Ovary (tissue), 9 donors: ENCODE data around the gene ANGEL1. TPM values are rescaled to one million over a fixed set of nuclear protein-coding genes. Genes with fewer than 3 reads are reported as not detected.
A peak's percentile ranks its signal among the peaks of the same experiment; 100 is the strongest.

Experiments used
- DNase-seq, 5 donors: peaks; one replicate each; pipeline ENCODE4 v3.0.0-alpha.2; 2019 to 2020
- H3K27ac ChIP-seq, 2 donors: fragments of 200-600 bp; one replicate each; pipeline versions ENCODE4 v1.5.1 to v1.8.0; 2019 to 2022
- H3K27me3 ChIP-seq: fragments of 200-600 bp; one replicate; pipeline ENCODE4 v1.8.0; 2022
- H3K36me3 ChIP-seq: fragments of 200-600 bp; sonication (generic); one replicate; pipeline ENCODE4 v1.5.1; 2019
- H3K4me1 ChIP-seq: one replicate; pipeline ENCODE4 v1.8.1; 2013; ENCODE audit warnings: mild to moderate bottlenecking, moderate library complexity; ENCODE audit not compliant: insufficient read depth
- H3K4me3 ChIP-seq: fragments of 200-600 bp; sonication (generic); one replicate; pipeline ENCODE4 v1.5.1; 2017
- H3K9me3 ChIP-seq, 2 donors: fragments of 200-600 bp in 1 of 2; sonication (generic) in 1 of 2; one replicate each; pipeline versions ENCODE4 v1.5.1 to v1.8.1; 2013 to 2019; ENCODE audit warnings: mild to moderate bottlenecking in 1 of 2, moderate library complexity in 1 of 2
- CTCF ChIP-seq, 3 donors: fragments of 450-650 bp in 2 of 3; fragments of 200-600 bp in 1 of 3; IDR thresholded peaks; one replicate each; pipeline versions ENCODE4 v1.5.1 to v1.8.0; 2016 to 2022; ENCODE audit warnings: antibody characterized with exemption in 3 of 3, mild to moderate bottlenecking in 1 of 3
- EP300 ChIP-seq: sonication (generic); formaldehyde crosslinking; IDR thresholded peaks from one replicate; pipeline ENCODE4 v1.6.1; 2017; ENCODE audit warnings: antibody characterized with exemption
- POLR2A ChIP-seq: fragments of 450-650 bp; IDR thresholded peaks from one replicate; pipeline ENCODE4 v1.6.1; 2017; ENCODE audit warnings: antibody characterized with exemption, mild to moderate bottlenecking, moderate library complexity
- WGBS, 3 donors: extraction: QIAGEN DNeasy Blood & Tissue Kit in 1 of 3; methylation state at CpG; one replicate each; pipeline versions ENCODE4 v1.1.5 to v1.1.7; 2013 to 2017; 5-methylcytosine and 5-hydroxymethylcytosine counted together
- intact Hi-C, 4 donors: fragments of 100-400 bp; cut with DNase I; formaldehyde crosslinking; loops; one replicate each; pipeline versions ENCODE4 v1.11.0 to v1.15.1; 2022 to 2023
- polyA plus RNA-seq, 2 donors: library from polyadenylated mRNA; stranded (reverse); fragments of 200-250 nt in 1 of 2; fragments of 350-450 nt in 1 of 2; fragmentation: Illumina TruSeq in 1 of 2; extraction: RNeasy Lipid Tissue Mini Kit (QIAGEN cat#74804) in 1 of 2; gene quantifications; one replicate each; pipeline ENCODE4 v1.2.3, GENCODE V29; 2013 to 2014
- total RNA-seq, 7 donors: library from RNA; depleted of rRNA in 2 of 7; stranded (reverse); fragments of >200 nt in 2 of 7; fragmentation: NEBNext Ultra II Directional in 3 of 7; extraction: Animal tissue kit (Norgen Biotek cat#: 25700) in 3 of 7; gene quantifications; one replicate each; pipeline versions ENCODE4 v1.1.0 to v1.2.4, GENCODE V29; 2016 to 2023
- donor health status: DM: no; HTN: no; CAD: no; lungs with moderate emphysema.
- donor health status: DM: no; HTN: no; CAD: no.
- donor health status: Bipolar disorder and iron deficiency.
- donor health status: DM: yes; HTN: yes; CAD: no.
- donor health status: DM: no; HTN: no; CAD: no.
- donor health status: DM: yes; HTN: yes; CAD: no.

ANGEL1 gene
- total and polyA plus RNA-seq, 9 donors: 13.8 to 26.0 (median 19.4) TPM

GRCh38 chr14:76846331-76847047, 33.8 kb upstream of the ANGEL1 start:
- Histone ChIP-seq H3K36me3 (no peaks in the 10 kb centered on the region), H3K4me3 (no peak overlapping the region), H3K27ac (no peak overlapping the region), H3K27me3 (no peaks in the 10 kb centered on the region), H3K9me3 (no peaks in the 10 kb centered on the region), H3K4me1 (no peaks in the 10 kb centered on the region)
- WGBS, 3 donors: 73 to 85% (median 80%) methylated on average over 7 of the region's 7 CpGs
- no peak for DNase-seq
- no peak for TF ChIP-seq EP300
- no peak for TF ChIP-seq POLR2A
- TF ChIP-seq CTCF (IDR thresholded peaks at IDR 0.05): no peak
- intact Hi-C loops: no loop called here

GRCh38 chr14:76844223-76844622, 31.5 kb upstream of the ANGEL1 start:
- peak in 4 of 5 donors; percentile 24 to 46 (median 38) for DNase-seq
- Histone ChIP-seq H3K4me3 (no peak overlapping the region), H3K27ac (no peak overlapping the region), H3K36me3 (no peaks in the 10 kb centered on the region), H3K27me3 (no peaks in the 10 kb centered on the region), H3K4me1 (no peaks in the 10 kb centered on the region), H3K9me3 (no peaks in the 10 kb centered on the region)
- WGBS, 3 donors: 57 to 59% (median 58%) methylated on average over 9 of the region's 9 CpGs
- intact Hi-C loops: no loop called here
- no peak for TF ChIP-seq EP300
- no peak for TF ChIP-seq CTCF (IDR thresholded peaks at IDR 0.05)
- no peak for TF ChIP-seq POLR2A

- Histone ChIP-seq H3K27ac (no peak overlapping the region), H3K4me1 (peaks cover 5% of the 10 kb centered on the region), H3K36me3 (no peaks in the 10 kb centered on the region), H3K27me3 (no peaks in the 10 kb centered on the region), H3K9me3 (no peaks in the 10 kb centered on the region), H3K4me3 (no peak overlapping the region)
- TF ChIP-seq EP300 (no peak), CTCF (IDR thresholded peaks at IDR 0.05) (no peak), POLR2A (no peak)
- intact Hi-C loops: no loop called here
- no peak for DNase-seq
Observed at GRCh38 chr14:76842414-76842813, 29.7 kb upstream of the ANGEL1 start.

- no peaks in the 10 kb centered on the region for H3K36me3 ChIP-seq
- peak overlapping the region in 1 of 2 donors; percentile 35 for H3K27ac ChIP-seq
- no peak for DNase-seq
- H3K27me3 ChIP-seq: no peaks in the 10 kb centered on the region
- no peak overlapping the region for H3K4me3 ChIP-seq
- H3K9me3 ChIP-seq: no peaks in the 10 kb centered on the region
- 2 to 18% (median 4%) methylated on average over 5 of the region's 5 CpGs for WGBS, 3 donors
- intact Hi-C loops: no loop called here
- TF ChIP-seq EP300 (no peak), POLR2A (no peak), CTCF (IDR thresholded peaks at IDR 0.05) (no peak)
- peaks cover 5% of the 10 kb centered on the region for H3K4me1 ChIP-seq
Observed at GRCh38 chr14:76837524-76837923, 24.8 kb upstream of the ANGEL1 start.
